Caco-2 (cell line): ENCODE data around the gene MYADML2. TPM values are rescaled to one million over a fixed set of nuclear protein-coding genes. Genes with fewer than 3 reads are reported as not detected.

ENCODE experiments used
- BruUV-seq: library from RNA; stranded (reverse); fragments of 400-500 nt; replicated peaks from 2 replicates; lab custom pipeline; 2021; lab: Mats Ljungman, UMichigan
- CTCF ChIA-PET: fragments of 300-600 bp; sonication (Branson Sonifier 250); formaldehyde crosslinking; loops from one replicate; lab custom pipeline; 2022; ENCODE audit warnings: antibody characterized with exemption; lab: Charles Lee
- POLR2A ChIA-PET: fragments of 300-600 bp; sonication (Branson Sonifier 250); formaldehyde crosslinking; loops from one replicate; lab custom pipeline; 2022; ENCODE audit warnings: antibody characterized with exemption; lab: Charles Lee
- DNase-seq, 2 experiments: peaks; one replicate each; pipeline versions ENCODE4 v3.0.0 to v3.0.0-alpha.2; 2020 to 2022
- H3K27me3 ChIP-seq: replicated peaks from 2 replicates; pipeline ENCODE4 v1.6.0; 2011; ENCODE audit warnings: low read length; ENCODE audit not compliant: control insufficient read depth, insufficient read depth
- H3K36me3 ChIP-seq: 2 replicates; pipeline ENCODE4 v1.5.1; 2011; ENCODE audit warnings: low read length; ENCODE audit not compliant: control insufficient read depth, insufficient read depth
- H3K4me1 ChIP-seq: fragments of 250-450 bp; sonication (Bioruptor Pico); 2 replicates; pipeline ENCODE4 v1.5.1; 2020; ENCODE audit warnings: mild to moderate bottlenecking
- H3K4me3 ChIP-seq: 2 replicates; pipeline ENCODE4 v1.5.1; 2011; ENCODE audit warnings: low read depth, mild to moderate bottlenecking, control low read depth, low read length
- H3K9me3 ChIP-seq: fragments of 250-450 bp; sonication (Bioruptor Pico); 2 replicates; pipeline ENCODE4 v1.5.1; 2020; ENCODE audit warnings: mild to moderate bottlenecking, moderate library complexity
- H3K27ac Mint-ChIP-seq: one replicate; pipeline ENCODE4 v1.8.0; 2022; ENCODE audit warnings: mixed read lengths; ENCODE audit not compliant: unreplicated experiment
- H3K27me3 Mint-ChIP-seq: one replicate; pipeline ENCODE4 v1.8.0; 2022; ENCODE audit warnings: mixed read lengths; ENCODE audit not compliant: insufficient read depth, unreplicated experiment
- H3K36me3 Mint-ChIP-seq: one replicate; pipeline ENCODE4 v1.8.0; 2022; ENCODE audit warnings: mild to moderate bottlenecking, mixed read lengths; ENCODE audit not compliant: insufficient read depth, unreplicated experiment
- H3K4me1 Mint-ChIP-seq: one replicate; pipeline ENCODE4 v1.8.0; 2022; ENCODE audit warnings: low read depth, mixed read lengths; ENCODE audit not compliant: unreplicated experiment
- H3K4me3 Mint-ChIP-seq: one replicate; pipeline ENCODE4 v1.8.0; 2022; ENCODE audit warnings: mild to moderate bottlenecking, moderate library complexity, mixed read lengths; ENCODE audit not compliant: unreplicated experiment
- H3K9me3 Mint-ChIP-seq: one replicate; pipeline ENCODE4 v1.8.0; 2022; ENCODE audit warnings: mixed read lengths; ENCODE audit not compliant: unreplicated experiment
- CTCF ChIP-seq, 2 experiments: fragments of 200-600 bp in 1 of 2; IDR thresholded peaks; 1 replicate in 1 of 2; 2 replicates in 1 of 2; pipeline versions ENCODE4 v1.5.1 to v1.8.0; 2011 to 2022; ENCODE audit warnings: antibody characterized with exemption in 1 of 2, control low read depth in 1 of 2, inconsistent platforms in 1 of 2, low read depth in 1 of 2, low read length in 1 of 2, mild to moderate bottlenecking in 1 of 2, moderate library complexity in 1 of 2; ENCODE audit not compliant: insufficient read depth in 1 of 2, severe bottlenecking in 1 of 2, unreplicated experiment in 1 of 2
- intact Hi-C: fragments of 100-400 bp; cut with micrococcal nuclease; formaldehyde crosslinking; loops from one replicate; pipeline ENCODE4 v1.10.0; 2022; ENCODE audit not compliant: unreplicated experiment
- total RNA-seq: library from RNA; stranded (reverse); gene quantifications from 2 replicates; pipeline ENCODE4 v1.2.3, GENCODE V29; 2022

MYADML2 gene
- total RNA-seq, 1 experiment from 2014 or later = not detected

- peaks cover 28% of the 10 kb centered on the region for H3K4me1 Mint-ChIP-seq
Observed at GRCh38 chr17:81917565-81918332, 29.3 kb downstream of the MYADML2 start, which contains the start of gene SIRT7. Gene SIRT7, minus strand, starts transcription at chr17:81918176. Its CDS starts 45 bp downstream, at chr17:81918131.

GRCh38 chr17:81916234-81917001, 30.6 kb downstream of the MYADML2 start:
- Histone ChIP-seq H3K36me3 (peaks cover 15% of the 10 kb centered on the region), H3K27me3 (no peaks in the 10 kb centered on the region), H3K4me3 (peak overlapping the region; percentile 86), H3K4me1 (peaks cover 14% of the 10 kb centered on the region), H3K9me3 (no peaks in the 10 kb centered on the region)
- no TSS peak for BruUV-seq
- POLR2A ChIA-PET = interaction anchor here (0.6 to 1.1 kb wide), 5 partner anchors 10 to 79 kb away, joined by 3 to 9 read pairs (median 5); no protein-coding TSS in a partner anchor
- Mint-ChIP-seq H3K27ac (peak overlapping the region; percentile 90), H3K27me3 (no peaks in the 10 kb centered on the region), H3K9me3 (no peaks in the 10 kb centered on the region), H3K36me3 (peaks cover 95% of the 10 kb centered on the region), H3K4me3 (peak overlapping the region; percentile 93), H3K4me1 (peaks cover 36% of the 10 kb centered on the region)
- TF ChIP-seq CTCF (IDR thresholded peaks at IDR 0.05; ENCODE audit: insufficient read depth in 1 of 2, low read depth in 1 of 2, low read length in 1 of 2, severe bottlenecking in 1 of 2, unreplicated experiment in 1 of 2) = no peak
- no peak for DNase-seq
- intact Hi-C loops = no loop called here
- CTCF ChIA-PET = interaction anchor here (0.6 to 1.5 kb wide), 8 partner anchors 11 to 1792 kb away, joined by 3 to 5 read pairs (median 4); no protein-coding TSS in a partner anchor

More at GRCh38 chr17:81917565-81918332, 29.3 kb downstream of the MYADML2 start, which contains the start of gene SIRT7:
- BruUV-seq = no TSS peak
- peak; percentile 77 to 84 for DNase-seq
- ChIA-PET POLR2A (interaction anchor here (0.6 to 1.3 kb wide), 3 partner anchors 9 to 162 kb away, joined by 3 to 11 read pairs (median 4); partner anchors contain the start of gene MAFG), CTCF (interaction anchor here (0.5 to 1.5 kb wide), 3 partner anchors 42 to 288 kb away, joined by 3 to 5 read pairs (median 5); no protein-coding TSS in a partner anchor)
- peaks cover 95% of the 10 kb centered on the region for H3K36me3 Mint-ChIP-seq
- H3K4me3 ChIP-seq = peak within 1 kb of the TSS; percentile 86
- H3K27me3 Mint-ChIP-seq = no peaks in the 10 kb centered on the region
- H3K4me1 ChIP-seq = peaks cover 11% of the 10 kb centered on the region
- no peak for TF ChIP-seq CTCF (IDR thresholded peaks at IDR 0.05; ENCODE audit: insufficient read depth in 1 of 2, low read depth in 1 of 2, low read length in 1 of 2, severe bottlenecking in 1 of 2, unreplicated experiment in 1 of 2)
- H3K36me3 ChIP-seq = peaks cover 14% of the 10 kb centered on the region
- no peaks in the 10 kb centered on the region for H3K9me3 Mint-ChIP-seq
- peak within 1 kb of the TSS; percentile 90 for H3K27ac Mint-ChIP-seq
- no peaks in the 10 kb centered on the region for H3K9me3 ChIP-seq
- no peaks in the 10 kb centered on the region for H3K27me3 ChIP-seq
- intact Hi-C loops = loop anchor here (1.0 kb wide), 1 partner anchor 9 kb away; no protein-coding TSS in a partner anchor
- peak within 1 kb of the TSS; percentile 93 for H3K4me3 Mint-ChIP-seq

GRCh38 chr17:81915331-81915730, 31.7 kb downstream of the MYADML2 start:
- CTCF ChIA-PET = no interaction called here
- H3K36me3 Mint-ChIP-seq = peaks cover 94% of the 10 kb centered on the region
- Histone ChIP-seq H3K9me3 (no peaks in the 10 kb centered on the region), H3K36me3 (peaks cover 14% of the 10 kb centered on the region), H3K4me1 (peaks cover 14% of the 10 kb centered on the region), H3K27me3 (no peaks in the 10 kb centered on the region), H3K4me3 (no peak overlapping the region)
- no peak for DNase-seq
- peaks cover 36% of the 10 kb centered on the region for H3K4me1 Mint-ChIP-seq
- H3K27ac Mint-ChIP-seq = no peak overlapping the region
- H3K4me3 Mint-ChIP-seq = no peak overlapping the region
- POLR2A ChIA-PET = interaction anchor here (0.6 kb wide), 1 partner anchor 82 kb away, joined by 3 read pairs; the partner anchor contains the start of gene MCRIP1
- intact Hi-C loops = no loop called here
- H3K9me3 Mint-ChIP-seq = no peaks in the 10 kb centered on the region
- TF ChIP-seq CTCF (IDR thresholded peaks at IDR 0.05; ENCODE audit: insufficient read depth in 1 of 2, low read depth in 1 of 2, low read length in 1 of 2, severe bottlenecking in 1 of 2, unreplicated experiment in 1 of 2) = no peak
- BruUV-seq = no TSS peak
- no peaks in the 10 kb centered on the region for H3K27me3 Mint-ChIP-seq
